Endothelial cell of umbilical vein (primary cell): ENCODE measurements around the gene AKAP13. TPM values are rescaled to one million over a fixed set of nuclear protein-coding genes. Genes with fewer than 3 reads are reported as not detected.

Source experiments
- BruUV-seq: library from RNA; stranded (reverse); fragments of 400-500 nt; replicated peaks from 2 replicates; lab custom pipeline; 2021; lab: Mats Ljungman, UMichigan
- CTCF ChIA-PET: fragments of 300-600, 350-600 bp; sonication (Branson Sonifier 250); formaldehyde crosslinking; loops from one replicate; lab custom pipeline; 2021; ENCODE audit warnings: antibody characterized with exemption, inconsistent platforms; lab: Charles Lee
- POLR2A ChIA-PET: fragments of 300-600, 350-600 bp; sonication (Branson Sonifier 250); formaldehyde crosslinking; loops from one replicate; lab custom pipeline; 2021; ENCODE audit warnings: antibody characterized with exemption, inconsistent platforms; lab: Charles Lee
- DNase-seq: peaks from one replicate; pipeline ENCODE4 v3.0.0-alpha.2; 2011; ENCODE audit warnings: low read depth, low spot score
- FAIRE-seq: peaks from 2 replicates; lab custom pipeline; 2011; peaks lifted over from hg19 to GRCh38; lab: Jason Lieb, UNC
- H2AFZ ChIP-seq: 2 replicates; pipeline ENCODE4 v1.6.0; 2012; ENCODE audit warnings: low read depth, low read length, control low read depth, inconsistent platforms
- H3K27ac ChIP-seq: 2 replicates; pipeline ENCODE4 v1.5.1; 2011; ENCODE audit warnings: low read depth, mild to moderate bottlenecking, control low read depth, low read length, moderate library complexity; ENCODE audit not compliant: insufficient read depth
- H3K27me3 ChIP-seq, 2 experiments: 2 replicates each; pipeline versions ENCODE4 v1.6.0 to v1.6.1; 2011; ENCODE audit warnings: low read length in 2 of 2, mixed read lengths in 1 of 2; ENCODE audit not compliant: control insufficient read depth in 2 of 2, insufficient read depth in 2 of 2
- H3K36me3 ChIP-seq, 2 experiments: 2 replicates in 1 of 2; 3 replicates in 1 of 2; pipeline ENCODE4 v1.5.1; 2011; ENCODE audit warnings: low read length in 2 of 2, mild to moderate bottlenecking in 1 of 2, moderate library complexity in 1 of 2; ENCODE audit not compliant: control insufficient read depth in 2 of 2, insufficient read depth in 2 of 2; ENCODE audit errors: extremely low read depth in 1 of 2
- H3K4me1 ChIP-seq: 3 replicates; pipeline ENCODE4 v1.5.1; 2011; ENCODE audit warnings: mild to moderate bottlenecking, low read length; ENCODE audit not compliant: control insufficient read depth, insufficient read depth; ENCODE audit errors: extremely low read depth
- H3K4me2 ChIP-seq: 2 replicates; pipeline ENCODE4 v1.6.1; 2011; ENCODE audit warnings: low read length, control low read depth, mixed read lengths; ENCODE audit not compliant: insufficient read depth
- H3K4me3 ChIP-seq, 3 experiments: fragments of 200-600 bp in 1 of 3; sonication (generic), shearing (Covaris generic) in 1 of 3; replicated peaks in 1 of 3; 2 replicates each; pipeline ENCODE4 v1.5.1; 2011 to 2016; ENCODE audit warnings: control low read depth in 3 of 3, low read length in 3 of 3, mild to moderate bottlenecking in 2 of 3, inconsistent platforms in 1 of 3, low read depth in 1 of 3, moderate library complexity in 1 of 3; ENCODE audit not compliant: insufficient read depth in 1 of 3
- H3K79me2 ChIP-seq: 2 replicates; pipeline ENCODE4 v1.6.0; 2012; ENCODE audit warnings: low read length, inconsistent platforms; ENCODE audit not compliant: control insufficient read depth, insufficient read depth
- H3K9ac ChIP-seq: replicated peaks from 2 replicates; pipeline ENCODE3; 2011; ENCODE audit warnings: low read length, control low read depth; ENCODE audit not compliant: insufficient read depth; ENCODE audit errors: extremely low read depth
- H3K9me1 ChIP-seq: replicated peaks from 3 replicates; pipeline ENCODE4 v1.6.0; 2011; ENCODE audit warnings: mild to moderate bottlenecking, low read length; ENCODE audit not compliant: control insufficient read depth, insufficient read depth; ENCODE audit errors: extremely low read depth
- H3K9me3 ChIP-seq: replicated peaks from 2 replicates; pipeline ENCODE4 v1.5.1; 2012; ENCODE audit warnings: low read length, inconsistent platforms; ENCODE audit not compliant: control insufficient read depth, insufficient read depth
- H4K20me1 ChIP-seq: replicated peaks from 2 replicates; pipeline ENCODE3; 2011; ENCODE audit warnings: mild to moderate bottlenecking, low read length; ENCODE audit not compliant: control insufficient read depth, insufficient read depth; ENCODE audit errors: extremely low read depth
- CTCF ChIP-seq, 2 donors: IDR thresholded peaks; 1 replicate in 1 of 2; 2 replicates in 1 of 2; pipeline ENCODE4 v1.5.1; 2011; ENCODE audit warnings: low read length in 2 of 2, mild to moderate bottlenecking in 2 of 2, moderate library complexity in 2 of 2, control low read depth in 1 of 2, inconsistent platforms in 1 of 2, low read depth in 1 of 2; ENCODE audit not compliant: insufficient read depth in 1 of 2; ENCODE audit errors: extremely low read depth in 1 of 2
- EZH2 ChIP-seq: IDR thresholded peaks from 2 replicates; pipeline ENCODE4 v1.6.1; 2012; ENCODE audit warnings: borderline replicate concordance, low read depth, mild to moderate bottlenecking, moderate library complexity, low read length, inconsistent platforms; ENCODE audit not compliant: severe bottlenecking
- FOS ChIP-seq: IDR thresholded peaks from 2 replicates; pipeline ENCODE4 v1.6.1; 2011; ENCODE audit warnings: mild to moderate bottlenecking, low read length, moderate library complexity, borderline replicate concordance; ENCODE audit not compliant: insufficient read depth
- GATA2 ChIP-seq: IDR thresholded peaks from 2 replicates; pipeline ENCODE4 v1.7.0; 2011; ENCODE audit warnings: low read depth, mild to moderate bottlenecking, moderate library complexity, mixed read lengths, low read length; ENCODE audit not compliant: insufficient read length, insufficient read depth
- JUN ChIP-seq: IDR thresholded peaks from 2 replicates; pipeline ENCODE4 v1.6.1; 2011; ENCODE audit warnings: borderline replicate concordance, low read depth; ENCODE audit not compliant: insufficient read length, insufficient read depth
- MAX ChIP-seq: IDR thresholded peaks from 2 replicates; pipeline ENCODE4 v1.6.1; 2011; ENCODE audit not compliant: insufficient read depth, insufficient read length
- MYC ChIP-seq: IDR thresholded peaks from one replicate; pipeline ENCODE4 v1.6.1; 2011; ENCODE audit warnings: mild to moderate bottlenecking, low read depth, low read length
- POLR2A ChIP-seq: IDR thresholded peaks from 2 replicates; pipeline ENCODE4 v1.6.1; 2012; ENCODE audit warnings: low read depth, mild to moderate bottlenecking, control low read depth, low read length
- POLR2AphosphoS5 ChIP-seq: IDR thresholded peaks from 2 replicates; pipeline ENCODE4 v1.6.1; 2012; ENCODE audit warnings: low read depth, mild to moderate bottlenecking, control low read depth, low read length, moderate library complexity; ENCODE audit not compliant: insufficient read depth
- dilution Hi-C: fragments of 300-500 bp; cut with MboI; formaldehyde crosslinking; loops from one replicate; pipeline ENCODE4 v1.15.0; 2019; ENCODE audit warnings: low sequenced_read_pairs; ENCODE audit not compliant: extremely low pct_ligation_motif_present
- intact Hi-C: fragments of 100-400 bp; cut with micrococcal nuclease; formaldehyde crosslinking; loops from one replicate; pipeline ENCODE4 v1.10.0; 2022
- polyA plus RNA-seq, 4 experiments: library from polyadenylated mRNA; depleted of rRNA in 3 of 4; stranded (reverse) in 3 of 4; unstranded in 1 of 4; fragments of >200 nt; gene quantifications; 2 replicates each; pipeline versions ENCODE4 v1.2.1 to v1.2.3, GENCODE V29; 2011 to 2012; ENCODE audit warnings: missing spikeins in 1 of 4
- total RNA-seq: library from RNA; stranded (reverse); gene quantifications from 2 replicates; pipeline ENCODE4 v1.2.3, GENCODE V29; 2021

The AKAP13 gene
- total and polyA plus RNA-seq, 2 donors (not counting 3 experiments of a cell fraction or from before 2014, with no cell fraction given) = 22.8 to 87.8 TPM

GRCh38 chr15:85766001-85766831, 385.8 kb downstream of the AKAP13 start:
- Histone ChIP-seq H3K27me3 (no peaks in the 10 kb centered on the region), H3K4me1 (peaks cover 5% of the 10 kb centered on the region), H2AFZ (no peak overlapping the region), H4K20me1 (no peaks in the 10 kb centered on the region), H3K4me2 (no peak overlapping the region), H3K9ac (no peak overlapping the region), H3K9me3 (no peaks in the 10 kb centered on the region), H3K27ac (no peak overlapping the region), H3K9me1 (no peaks in the 10 kb centered on the region), H3K4me3 (no peak overlapping the region), H3K79me2 (no peaks in the 10 kb centered on the region), H3K36me3 (no peaks in the 10 kb centered on the region)
- POLR2A ChIA-PET = no interaction called here
- FAIRE-seq (no peak), DNase-seq (no peak)
- TF ChIP-seq EZH2 = no peak
- no peak for TF ChIP-seq FOS
- intact Hi-C loops = no loop called here
- dilution Hi-C loops = no loop called here
- CTCF ChIA-PET = interaction anchor here (0.6 to 1.4 kb wide), 4 partner anchors 14 to 75 kb away, joined by 3 to 4 read pairs (median 3); no protein-coding TSS in a partner anchor
- no TSS peak for BruUV-seq

GRCh38 chr15:85767785-85768529, 387.6 kb downstream of the AKAP13 start:
- H3K4me3 ChIP-seq = no peak overlapping the region
- no peaks in the 10 kb centered on the region for H4K20me1 ChIP-seq
- no peak for DNase-seq
- TF ChIP-seq MAX (no peak), POLR2AphosphoS5 (no peak), POLR2A (no peak), JUN (no peak), GATA2 (no peak), MYC (no peak), CTCF (IDR thresholded peaks at IDR 0.05; ENCODE audit: extremely low read depth in 1 of 2, insufficient read depth in 1 of 2, low read depth in 1 of 2, low read length in 2 of 2) (no peak), EZH2 (no peak), FOS (no peak)
- no peaks in the 10 kb centered on the region for H3K79me2 ChIP-seq
- no peak overlapping the region for H2AFZ ChIP-seq
- FAIRE-seq = no peak
- dilution Hi-C loops = no loop called here
- intact Hi-C loops = no loop called here
- CTCF ChIA-PET = no interaction called here
- no peak overlapping the region for H3K4me2 ChIP-seq
- no peaks in the 10 kb centered on the region for H3K27me3 ChIP-seq
- H3K9ac ChIP-seq = no peak overlapping the region
- no peak overlapping the region for H3K27ac ChIP-seq
- BruUV-seq = no TSS peak
- H3K36me3 ChIP-seq = no peaks in the 10 kb centered on the region
- H3K9me3 ChIP-seq = no peaks in the 10 kb centered on the region
- H3K9me1 ChIP-seq = no peaks in the 10 kb centered on the region
- H3K4me1 ChIP-seq = peaks cover 12% of the 10 kb centered on the region
- POLR2A ChIA-PET = no interaction called here
